Measurements from ENCODE around the gene HECTD4. TPM values are rescaled to one million over a fixed set of nuclear protein-coding genes. Genes with fewer than 3 reads are reported as not detected.

Gene HECTD4
- total RNA-seq, 1 donor from 2014 or later, result 63.3 TPM

DNA sequence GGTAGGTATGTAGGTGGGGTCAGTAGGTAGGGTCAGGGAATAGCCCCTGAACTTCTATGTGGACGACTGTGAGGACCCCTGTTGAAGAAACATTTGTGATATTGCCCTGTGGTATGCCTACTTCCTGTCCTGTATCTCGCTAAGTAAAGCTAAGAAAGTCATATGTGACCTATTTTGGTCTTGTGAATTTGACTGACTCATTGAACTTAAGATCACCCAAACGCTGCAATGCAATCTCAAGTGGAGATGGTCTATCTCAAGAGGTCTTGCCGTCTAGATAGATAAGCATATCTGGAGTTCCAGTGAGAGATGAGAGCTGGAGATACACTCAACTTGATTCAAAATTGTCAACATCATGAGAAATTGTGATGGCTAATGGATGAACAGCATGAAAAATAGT, 183.1 kb downstream of the HECTD4 start:
- Mint-ChIP-seq H3K27me3 (ENCODE audit: unreplicated experiment) (no peaks in the 10 kb centered on the region), H3K36me3 (ENCODE audit: unreplicated experiment) (peaks cover 31% of the 10 kb centered on the region), H3K4me3 (ENCODE audit: unreplicated experiment) (no peak overlapping the region), H3K27ac (ENCODE audit: unreplicated experiment) (no peak overlapping the region), H3K4me1 (ENCODE audit: unreplicated experiment) (no peaks in the 10 kb centered on the region), H3K9me3 (ENCODE audit: unreplicated experiment) (no peaks in the 10 kb centered on the region)
- TF ChIP-seq, protein P1, sequence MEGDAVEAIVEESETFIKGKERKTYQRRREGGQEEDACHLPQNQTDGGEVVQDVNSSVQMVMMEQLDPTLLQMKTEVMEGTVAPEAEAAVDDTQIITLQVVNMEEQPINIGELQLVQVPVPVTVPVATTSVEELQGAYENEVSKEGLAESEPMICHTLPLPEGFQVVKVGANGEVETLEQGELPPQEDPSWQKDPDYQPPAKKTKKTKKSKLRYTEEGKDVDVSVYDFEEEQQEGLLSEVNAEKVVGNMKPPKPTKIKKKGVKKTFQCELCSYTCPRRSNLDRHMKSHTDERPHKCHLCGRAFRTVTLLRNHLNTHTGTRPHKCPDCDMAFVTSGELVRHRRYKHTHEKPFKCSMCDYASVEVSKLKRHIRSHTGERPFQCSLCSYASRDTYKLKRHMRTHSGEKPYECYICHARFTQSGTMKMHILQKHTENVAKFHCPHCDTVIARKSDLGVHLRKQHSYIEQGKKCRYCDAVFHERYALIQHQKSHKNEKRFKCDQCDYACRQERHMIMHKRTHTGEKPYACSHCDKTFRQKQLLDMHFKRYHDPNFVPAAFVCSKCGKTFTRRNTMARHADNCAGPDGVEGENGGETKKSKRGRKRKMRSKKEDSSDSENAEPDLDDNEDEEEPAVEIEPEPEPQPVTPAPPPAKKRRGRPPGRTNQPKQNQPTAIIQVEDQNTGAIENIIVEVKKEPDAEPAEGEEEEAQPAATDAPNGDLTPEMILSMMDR (IDR thresholded peaks at IDR 0.05), result no peak
- DNase-seq (ENCODE audit: extremely low spot score, unreplicated experiment), result no peak

GRCh38 chr12:112198120-112198733, 184.0 kb downstream of the HECTD4 start:
- H3K27ac Mint-ChIP-seq (ENCODE audit: unreplicated experiment), result peak overlapping the region; percentile 18
- peaks cover 32% of the 10 kb centered on the region for H3K36me3 Mint-ChIP-seq (ENCODE audit: unreplicated experiment)
- TF ChIP-seq, protein P1 (IDR thresholded peaks at IDR 0.05), result peak; percentile 75
- no peaks in the 10 kb centered on the region for H3K27me3 Mint-ChIP-seq (ENCODE audit: unreplicated experiment)
- no peak overlapping the region for H3K4me3 Mint-ChIP-seq (ENCODE audit: unreplicated experiment)
- no peaks in the 10 kb centered on the region for H3K4me1 Mint-ChIP-seq (ENCODE audit: unreplicated experiment)
- no peaks in the 10 kb centered on the region for H3K9me3 Mint-ChIP-seq (ENCODE audit: unreplicated experiment)
- no peak for DNase-seq (ENCODE audit: extremely low spot score, unreplicated experiment)

GRCh38 chr12:112196196-112196875, 185.9 kb downstream of the HECTD4 start:
- DNase-seq (ENCODE audit: extremely low spot score, unreplicated experiment), result no peak
- Mint-ChIP-seq H3K36me3 (ENCODE audit: unreplicated experiment) (peaks cover 41% of the 10 kb centered on the region), H3K4me3 (ENCODE audit: unreplicated experiment) (no peak overlapping the region), H3K27ac (ENCODE audit: unreplicated experiment) (no peak overlapping the region), H3K27me3 (ENCODE audit: unreplicated experiment) (no peaks in the 10 kb centered on the region), H3K9me3 (ENCODE audit: unreplicated experiment) (no peaks in the 10 kb centered on the region), H3K4me1 (ENCODE audit: unreplicated experiment) (no peaks in the 10 kb centered on the region)
- TF ChIP-seq, protein P1 (IDR thresholded peaks at IDR 0.05), result no peak

DNA sequence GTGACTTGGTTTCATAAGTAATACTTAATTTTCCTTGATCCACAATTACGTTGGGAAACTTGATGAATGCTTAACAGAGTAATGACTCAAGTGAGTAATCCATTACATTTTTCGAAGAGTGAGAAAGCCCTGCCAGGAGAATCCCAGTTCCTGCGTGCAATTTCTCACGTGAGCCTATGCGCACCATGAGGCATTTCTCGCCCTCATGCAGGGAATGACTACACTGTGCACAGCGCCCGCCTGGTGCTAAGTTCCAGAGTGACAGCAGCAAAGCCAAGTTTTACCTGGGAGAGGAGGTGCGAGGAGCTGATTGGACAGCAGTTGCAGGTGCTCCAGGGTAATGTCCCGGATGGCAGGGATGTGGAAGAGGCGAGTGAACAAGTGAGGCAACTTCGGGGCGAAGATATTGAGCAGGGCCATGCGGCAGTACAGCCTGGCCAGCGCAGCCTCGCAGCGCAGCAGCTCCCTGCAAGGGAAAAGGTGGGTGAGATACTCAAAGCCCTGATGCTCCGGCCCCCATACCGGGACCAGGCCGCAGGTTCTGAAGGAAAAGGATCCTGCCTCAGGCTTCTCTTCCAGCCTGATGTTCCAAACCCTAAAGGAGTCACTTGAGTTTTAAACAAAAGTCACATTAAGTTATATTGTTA, 187.5 kb downstream of the HECTD4 start:
- DNase-seq (ENCODE audit: extremely low spot score, unreplicated experiment), result no peak
- Mint-ChIP-seq H3K27ac (ENCODE audit: unreplicated experiment) (no peak overlapping the region), H3K36me3 (ENCODE audit: unreplicated experiment) (peaks cover 38% of the 10 kb centered on the region), H3K27me3 (ENCODE audit: unreplicated experiment) (no peaks in the 10 kb centered on the region), H3K4me3 (ENCODE audit: unreplicated experiment) (no peak overlapping the region), H3K9me3 (ENCODE audit: unreplicated experiment) (no peaks in the 10 kb centered on the region), H3K4me1 (ENCODE audit: unreplicated experiment) (no peaks in the 10 kb centered on the region)
- TF ChIP-seq, protein P1 (IDR thresholded peaks at IDR 0.05), result no peak

GRCh38 chr12:112192475-112192874, 189.8 kb downstream of the HECTD4 start:
- H3K9me3 Mint-ChIP-seq (ENCODE audit: unreplicated experiment), result no peaks in the 10 kb centered on the region
- H3K27ac Mint-ChIP-seq (ENCODE audit: unreplicated experiment), result no peak overlapping the region
- H3K36me3 Mint-ChIP-seq (ENCODE audit: unreplicated experiment), result peaks cover 31% of the 10 kb centered on the region
- no peaks in the 10 kb centered on the region for H3K27me3 Mint-ChIP-seq (ENCODE audit: unreplicated experiment)
- TF ChIP-seq, protein P1 (IDR thresholded peaks at IDR 0.05), result no peak
- no peak overlapping the region for H3K4me3 Mint-ChIP-seq (ENCODE audit: unreplicated experiment)
- no peaks in the 10 kb centered on the region for H3K4me1 Mint-ChIP-seq (ENCODE audit: unreplicated experiment)
- no peak for DNase-seq (ENCODE audit: extremely low spot score, unreplicated experiment)
